Astrocyte of the spinal cord (primary cell): Measurements from ENCODE around the gene AMY1A.
"Not testable (repeated sequence)": the region's sequence is repeated elsewhere in the genome, so short reads cannot be mapped to it uniquely, and the experiment has no call there.

Source experiments
- DNase-seq: peaks from one replicate; pipeline ENCODE4 v3.0.0; 2011; ENCODE audit warnings: low read depth, low spot score
- H3K4me3 ChIP-seq: 2 replicates; pipeline ENCODE4 v1.5.1; 2011; ENCODE audit warnings: low read depth, mild to moderate bottlenecking, low read length, moderate library complexity
- in situ Hi-C: cut with HindIII; loops from 2 replicates; pipeline ENCODE4 v1.10.0; 2017; ENCODE audit warnings: low sequenced_read_pairs
- TF ChIP-seq, protein P1 (sequence below): IDR thresholded peaks from 2 replicates; pipeline ENCODE4 v1.5.1; 2012; ENCODE audit warnings: low read depth, mild to moderate bottlenecking, low read length, inconsistent platforms

The AMY1A gene

DNA sequence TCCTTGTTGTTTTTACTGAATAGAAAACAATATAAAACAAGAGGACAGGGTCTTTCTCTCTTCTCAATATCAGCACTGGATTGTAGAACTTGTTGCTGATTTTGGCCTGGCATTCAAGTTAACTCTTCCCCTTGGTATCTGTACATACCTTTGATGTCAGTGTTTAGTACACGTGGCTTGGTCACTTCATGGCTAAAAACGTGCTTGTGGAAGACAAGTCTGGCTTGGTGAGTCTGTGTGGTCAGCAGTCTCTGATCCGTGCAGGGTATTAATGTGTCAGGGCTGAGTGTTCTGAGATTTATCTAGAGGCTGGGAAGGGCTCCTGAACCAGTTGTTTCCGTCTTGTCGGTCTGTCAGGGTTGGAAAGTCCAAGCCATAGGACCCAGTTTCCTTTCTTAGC, at the start of gene AMY1A:
TSS of gene AMY1A (plus strand) at position 301 of the 400 bp plus-strand sequence. CDS start 571 bp downstream, outside the sequence.
- DNase-seq, in situ Hi-C loops, H3K4me3 ChIP-seq: not testable (repeated sequence)

DNA sequence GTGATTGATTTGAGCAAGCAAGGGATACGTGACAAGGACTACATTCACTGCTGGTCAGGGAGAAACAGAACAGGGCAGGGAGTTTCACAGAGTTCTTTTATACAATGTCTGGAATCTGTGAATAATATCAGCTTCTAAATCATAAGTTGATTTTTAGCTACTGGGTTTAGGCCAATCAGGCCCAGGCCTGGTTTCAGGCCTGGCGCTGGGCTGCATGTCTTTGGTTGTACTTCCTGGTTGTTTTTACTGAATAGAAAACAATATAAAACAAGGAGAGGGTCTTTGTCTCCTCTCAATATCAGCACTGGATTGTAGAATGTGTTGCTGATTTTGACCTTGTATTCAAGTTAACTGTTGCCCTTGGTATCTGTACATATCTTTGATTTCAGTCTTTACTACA, 39.2 kb upstream of the AMY1A start:
- in situ Hi-C loops: no loop called here
- TF ChIP-seq, protein P1, sequence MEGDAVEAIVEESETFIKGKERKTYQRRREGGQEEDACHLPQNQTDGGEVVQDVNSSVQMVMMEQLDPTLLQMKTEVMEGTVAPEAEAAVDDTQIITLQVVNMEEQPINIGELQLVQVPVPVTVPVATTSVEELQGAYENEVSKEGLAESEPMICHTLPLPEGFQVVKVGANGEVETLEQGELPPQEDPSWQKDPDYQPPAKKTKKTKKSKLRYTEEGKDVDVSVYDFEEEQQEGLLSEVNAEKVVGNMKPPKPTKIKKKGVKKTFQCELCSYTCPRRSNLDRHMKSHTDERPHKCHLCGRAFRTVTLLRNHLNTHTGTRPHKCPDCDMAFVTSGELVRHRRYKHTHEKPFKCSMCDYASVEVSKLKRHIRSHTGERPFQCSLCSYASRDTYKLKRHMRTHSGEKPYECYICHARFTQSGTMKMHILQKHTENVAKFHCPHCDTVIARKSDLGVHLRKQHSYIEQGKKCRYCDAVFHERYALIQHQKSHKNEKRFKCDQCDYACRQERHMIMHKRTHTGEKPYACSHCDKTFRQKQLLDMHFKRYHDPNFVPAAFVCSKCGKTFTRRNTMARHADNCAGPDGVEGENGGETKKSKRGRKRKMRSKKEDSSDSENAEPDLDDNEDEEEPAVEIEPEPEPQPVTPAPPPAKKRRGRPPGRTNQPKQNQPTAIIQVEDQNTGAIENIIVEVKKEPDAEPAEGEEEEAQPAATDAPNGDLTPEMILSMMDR: no peak
- no peak overlapping the region for H3K4me3 ChIP-seq
- DNase-seq: no peak

DNA sequence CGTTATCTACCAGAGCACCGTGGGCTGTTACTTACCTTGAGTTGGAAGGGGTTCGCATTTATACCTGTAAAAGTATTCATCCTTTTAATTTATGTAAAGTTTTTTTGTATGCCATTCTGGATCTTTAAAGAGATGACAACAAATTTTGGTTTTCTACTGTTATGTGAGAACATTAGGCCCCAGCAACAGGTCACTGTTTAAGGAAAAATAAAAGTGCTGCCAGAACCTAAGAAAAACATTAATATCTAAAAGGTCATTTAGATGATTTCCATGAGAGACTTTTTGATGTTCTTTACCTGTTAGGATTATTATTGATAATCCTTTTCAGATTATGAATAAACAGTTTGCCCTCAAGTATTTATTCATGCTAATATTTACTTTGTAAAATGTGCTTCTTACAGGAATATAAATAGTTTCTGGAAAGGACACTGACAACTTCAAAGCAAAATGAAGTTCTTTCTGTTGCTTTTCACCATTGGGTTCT, 38.5 kb upstream of the AMY1A start, which contains the start of gene AMY2A:
TSS of gene AMY2A (plus strand) at position 434 of the 484 bp plus-strand sequence. CDS start at position 448, 14 bp downstream.
- in situ Hi-C loops, DNase-seq, H3K4me3 ChIP-seq: not testable (repeated sequence)

DNA sequence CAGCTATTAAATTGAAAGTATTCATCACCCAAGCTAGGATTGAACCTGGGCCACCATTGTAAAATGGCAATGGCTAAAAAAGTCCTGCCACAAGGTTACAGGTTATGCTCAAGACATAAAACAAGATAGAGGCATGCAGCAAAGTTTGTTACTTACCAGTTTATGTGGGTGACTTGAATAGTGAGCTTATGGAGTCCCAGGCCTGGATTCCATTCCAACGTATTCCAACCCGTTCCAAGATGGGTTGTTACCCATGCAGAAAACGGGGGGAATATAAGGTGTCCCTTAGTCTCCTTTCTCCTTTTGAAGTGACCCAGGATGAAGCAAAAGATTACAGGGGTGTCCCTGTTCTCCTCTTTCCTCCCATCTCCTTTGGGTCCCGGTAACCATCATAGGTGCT, 28.1 kb upstream of the AMY1A start:
- DNase-seq, in situ Hi-C loops, H3K4me3 ChIP-seq: not testable (repeated sequence)

DNA sequence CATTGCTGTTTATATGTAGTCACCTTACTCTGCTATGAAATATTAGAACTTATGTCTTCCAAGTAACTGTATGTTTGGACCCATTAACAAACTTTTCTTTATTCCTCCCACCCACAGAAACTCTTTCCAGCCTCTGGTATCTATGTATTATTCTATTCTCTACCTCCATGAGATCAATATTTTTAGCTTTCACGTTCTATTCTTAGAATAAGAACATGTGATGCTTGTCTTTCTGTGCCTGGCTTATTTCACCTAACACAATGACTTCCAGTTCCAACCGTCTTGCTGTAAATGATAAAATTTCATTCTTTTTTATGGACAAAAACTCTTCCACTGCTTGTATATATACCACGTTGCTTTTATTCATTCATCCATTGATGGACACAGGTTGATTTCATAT, 14.4 kb upstream of the AMY1A start:
- in situ Hi-C loops, H3K4me3 ChIP-seq, DNase-seq: not testable (repeated sequence)

DNA sequence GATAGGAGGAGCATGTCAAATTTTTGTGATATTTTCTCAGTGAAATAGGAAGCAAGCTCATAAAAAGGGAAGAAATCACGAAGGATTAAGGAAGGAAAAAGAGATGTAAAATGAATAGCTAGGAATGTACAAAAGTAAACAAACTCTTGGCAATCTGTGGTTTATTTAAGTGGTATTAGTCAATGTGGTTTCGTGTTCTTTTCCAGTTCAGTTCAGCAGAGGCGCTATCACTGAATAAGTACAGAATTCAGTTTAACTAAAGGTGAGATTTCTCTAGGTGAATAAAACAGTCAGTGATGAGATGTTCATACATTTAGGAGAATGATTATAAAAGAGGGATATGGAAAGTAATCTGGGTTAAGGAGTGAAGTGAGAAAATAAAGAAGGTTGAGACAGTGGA, 11.7 kb upstream of the AMY1A start:
- DNase-seq, in situ Hi-C loops, H3K4me3 ChIP-seq: not testable (repeated sequence)

DNA sequence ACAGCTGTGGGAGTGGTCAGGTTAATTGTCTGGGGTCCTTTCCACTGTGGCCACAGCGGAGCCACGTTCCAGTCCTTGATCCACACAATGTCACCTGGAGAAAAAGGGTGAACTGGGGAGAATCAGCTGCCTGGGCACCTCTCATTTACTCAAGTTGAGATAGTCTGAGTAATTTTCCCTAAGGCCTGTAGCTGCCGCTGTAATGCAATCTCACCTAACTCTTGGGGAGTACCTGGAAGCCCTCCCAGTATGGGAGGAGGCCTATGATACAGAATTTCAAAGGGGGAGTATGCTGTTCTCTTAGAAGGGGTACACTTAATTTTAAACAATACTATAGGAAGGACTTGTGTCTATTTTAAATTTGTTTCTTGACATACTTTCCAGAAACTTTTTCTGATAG, 5.3 kb upstream of the AMY1A start:
- DNase-seq, in situ Hi-C loops, H3K4me3 ChIP-seq: not testable (repeated sequence)

DNA sequence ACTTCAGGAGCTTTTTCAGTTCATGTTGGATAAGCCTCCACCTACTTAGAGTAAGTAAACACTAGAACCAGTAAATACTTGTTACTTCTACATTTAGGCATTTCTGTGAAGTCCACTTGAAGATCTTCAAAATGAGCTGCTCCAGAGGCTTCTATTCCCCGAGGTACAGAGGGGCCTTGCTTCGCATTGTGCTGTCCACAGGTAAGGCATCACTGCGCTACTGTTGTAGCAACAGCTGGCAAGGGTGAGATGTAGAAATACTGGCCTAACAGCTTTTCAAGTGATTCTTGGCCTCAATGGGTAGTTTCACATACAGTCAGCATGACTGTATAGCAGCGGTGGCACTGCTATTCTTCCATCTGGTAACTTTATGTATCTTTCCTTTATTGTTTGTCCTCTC, 4.7 kb upstream of the AMY1A start:
- H3K4me3 ChIP-seq, DNase-seq, in situ Hi-C loops: not testable (repeated sequence)

DNA sequence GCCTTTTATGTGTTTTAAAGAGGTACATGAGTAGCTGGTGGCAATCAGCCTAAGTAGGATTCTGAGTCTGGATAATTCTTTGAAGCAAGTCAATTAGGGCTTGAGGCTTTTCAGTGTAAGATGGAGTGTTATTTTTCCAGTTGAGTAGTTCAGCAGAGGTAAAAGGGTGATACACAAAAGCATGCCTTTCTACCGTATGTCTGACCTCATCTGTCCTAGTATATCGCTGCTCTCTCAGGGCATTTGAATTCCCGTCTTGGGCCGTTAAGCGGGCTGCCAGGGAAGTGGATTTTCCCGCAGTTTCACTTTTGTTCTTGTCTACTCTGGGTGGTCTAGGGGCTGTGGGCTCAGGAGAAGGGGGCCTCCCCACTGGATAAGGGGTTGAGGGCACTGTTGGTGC, 1.4 kb upstream of the AMY1A start:
- DNase-seq, in situ Hi-C loops, H3K4me3 ChIP-seq: not testable (repeated sequence)

DNA sequence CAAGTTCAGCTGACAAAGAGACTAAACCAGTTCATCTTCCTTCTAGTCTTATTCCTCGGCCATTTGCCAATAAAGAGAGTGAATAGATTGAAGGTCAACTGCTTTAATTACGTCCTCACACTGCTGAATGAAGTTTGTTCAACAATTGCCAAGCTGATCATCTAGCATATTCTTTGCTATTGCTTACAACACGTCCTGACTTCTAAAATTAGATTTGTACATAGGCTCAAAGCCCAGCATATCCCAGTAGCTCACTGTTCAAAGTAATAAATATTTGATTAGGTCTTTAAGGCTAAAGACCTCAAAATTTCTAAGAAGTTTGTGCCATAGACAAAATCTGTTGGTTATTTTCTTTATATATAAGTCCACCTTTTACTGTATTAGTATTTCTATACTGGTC, 20.8 kb downstream of the AMY1A start:
- H3K4me3 ChIP-seq, in situ Hi-C loops, DNase-seq: not testable (repeated sequence)

DNA sequence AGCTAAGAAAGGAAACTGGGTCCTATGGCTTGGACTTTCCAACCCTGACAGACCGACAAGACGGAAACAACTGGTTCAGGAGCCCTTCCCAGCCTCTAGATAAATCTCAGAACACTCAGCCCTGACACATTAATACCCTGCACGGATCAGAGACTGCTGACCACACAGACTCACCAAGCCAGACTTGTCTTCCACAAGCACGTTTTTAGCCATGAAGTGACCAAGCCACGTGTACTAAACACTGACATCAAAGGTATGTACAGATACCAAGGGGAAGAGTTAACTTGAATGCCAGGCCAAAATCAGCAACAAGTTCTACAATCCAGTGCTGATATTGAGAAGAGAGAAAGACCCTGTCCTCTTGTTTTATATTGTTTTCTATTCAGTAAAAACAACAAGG, 40.5 kb downstream of the AMY1A start, which contains the start of gene AMY1B:
TSS of gene AMY1B (minus strand) at position 101 of the 400 bp plus-strand sequence. CDS start 571 bp downstream, outside the sequence.
- DNase-seq, in situ Hi-C loops, H3K4me3 ChIP-seq: not testable (repeated sequence)

DNA sequence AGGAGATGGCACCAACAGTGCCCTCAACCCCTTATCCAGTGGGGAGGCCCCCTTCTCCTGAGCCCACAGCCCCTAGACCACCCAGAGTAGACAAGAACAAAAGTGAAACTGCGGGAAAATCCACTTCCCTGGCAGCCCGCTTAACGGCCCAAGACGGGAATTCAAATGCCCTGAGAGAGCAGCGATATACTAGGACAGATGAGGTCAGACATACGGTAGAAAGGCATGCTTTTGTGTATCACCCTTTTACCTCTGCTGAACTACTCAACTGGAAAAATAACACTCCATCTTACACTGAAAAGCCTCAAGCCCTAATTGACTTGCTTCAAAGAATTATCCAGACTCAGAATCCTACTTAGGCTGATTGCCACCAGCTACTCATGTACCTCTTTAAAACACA, 41.9 kb downstream of the AMY1A start:
- DNase-seq, in situ Hi-C loops, H3K4me3 ChIP-seq: not testable (repeated sequence)

DNA sequence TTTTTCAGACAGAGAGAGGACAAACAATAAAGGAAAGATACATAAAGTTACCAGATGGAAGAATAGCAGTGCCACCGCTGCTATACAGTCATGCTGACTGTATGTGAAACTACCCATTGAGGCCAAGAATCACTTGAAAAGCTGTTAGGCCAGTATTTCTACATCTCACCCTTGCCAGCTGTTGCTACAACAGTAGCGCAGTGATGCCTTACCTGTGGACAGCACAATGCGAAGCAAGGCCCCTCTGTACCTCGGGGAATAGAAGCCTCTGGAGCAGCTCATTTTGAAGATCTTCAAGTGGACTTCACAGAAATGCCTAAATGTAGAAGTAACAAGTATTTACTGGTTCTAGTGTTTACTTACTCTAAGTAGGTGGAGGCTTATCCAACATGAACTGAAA, 45.1 kb downstream of the AMY1A start:
- in situ Hi-C loops, DNase-seq, H3K4me3 ChIP-seq: not testable (repeated sequence)

DNA sequence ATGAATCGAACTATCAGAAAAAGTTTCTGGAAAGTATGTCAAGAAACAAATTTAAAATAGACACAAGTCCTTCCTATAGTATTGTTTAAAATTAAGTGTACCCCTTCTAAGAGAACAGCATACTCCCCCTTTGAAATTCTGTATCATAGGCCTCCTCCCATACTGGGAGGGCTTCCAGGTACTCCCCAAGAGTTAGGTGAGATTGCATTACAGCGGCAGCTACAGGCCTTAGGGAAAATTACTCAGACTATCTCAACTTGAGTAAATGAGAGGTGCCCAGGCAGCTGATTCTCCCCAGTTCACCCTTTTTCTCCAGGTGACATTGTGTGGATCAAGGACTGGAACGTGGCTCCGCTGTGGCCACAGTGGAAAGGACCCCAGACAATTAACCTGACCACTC, 45.7 kb downstream of the AMY1A start:
- DNase-seq, in situ Hi-C loops, H3K4me3 ChIP-seq: not testable (repeated sequence)

DNA sequence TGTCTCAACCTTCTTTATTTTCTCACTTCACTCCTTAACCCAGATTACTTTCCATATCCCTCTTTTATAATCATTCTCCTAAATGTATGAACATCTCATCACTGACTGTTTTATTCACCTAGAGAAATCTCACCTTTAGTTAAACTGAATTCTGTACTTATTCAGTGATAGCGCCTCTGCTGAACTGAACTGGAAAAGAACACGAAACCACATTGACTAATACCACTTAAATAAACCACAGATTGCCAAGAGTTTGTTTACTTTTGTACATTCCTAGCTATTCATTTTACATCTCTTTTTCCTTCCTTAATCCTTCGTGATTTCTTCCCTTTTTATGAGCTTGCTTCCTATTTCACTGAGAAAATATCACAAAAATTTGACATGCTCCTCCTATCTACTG, 52.1 kb downstream of the AMY1A start:
- DNase-seq, in situ Hi-C loops, H3K4me3 ChIP-seq: not testable (repeated sequence)

DNA sequence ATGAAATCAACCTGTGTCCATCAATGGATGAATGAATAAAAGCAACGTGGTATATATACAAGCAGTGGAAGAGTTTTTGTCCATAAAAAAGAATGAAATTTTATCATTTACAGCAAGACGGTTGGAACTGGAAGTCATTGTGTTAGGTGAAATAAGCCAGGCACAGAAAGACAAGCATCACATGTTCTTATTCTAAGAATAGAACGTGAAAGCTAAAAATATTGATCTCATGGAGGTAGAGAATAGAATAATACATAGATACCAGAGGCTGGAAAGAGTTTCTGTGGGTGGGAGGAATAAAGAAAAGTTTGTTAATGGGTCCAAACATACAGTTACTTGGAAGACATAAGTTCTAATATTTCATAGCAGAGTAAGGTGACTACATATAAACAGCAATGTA, 54.8 kb downstream of the AMY1A start:
- in situ Hi-C loops, H3K4me3 ChIP-seq, DNase-seq: not testable (repeated sequence)
